SIG-M5 treated with dmso at 0.1 percent for 504 hours (cell line): ENCODE data around the gene ENTPD7.
A peak's percentile ranks its signal among the peaks of the same experiment; 100 is the strongest.

ENCODE experiments used
- DNase-seq: peaks from one replicate; lab custom pipeline; 2025; ENCODE audit not compliant: unreplicated experiment; lab: John Stamatoyannopoulos, UW

The ENTPD7 gene

GRCh38 chr10:99647601-99648151, 11.6 kb upstream of the ENTPD7 start:
- DNase-seq: no peak

- no peak for DNase-seq
These were observed 10.6 kb upstream of the ENTPD7 start for GRCh38 chr10:99648717-99649116.

DNA sequence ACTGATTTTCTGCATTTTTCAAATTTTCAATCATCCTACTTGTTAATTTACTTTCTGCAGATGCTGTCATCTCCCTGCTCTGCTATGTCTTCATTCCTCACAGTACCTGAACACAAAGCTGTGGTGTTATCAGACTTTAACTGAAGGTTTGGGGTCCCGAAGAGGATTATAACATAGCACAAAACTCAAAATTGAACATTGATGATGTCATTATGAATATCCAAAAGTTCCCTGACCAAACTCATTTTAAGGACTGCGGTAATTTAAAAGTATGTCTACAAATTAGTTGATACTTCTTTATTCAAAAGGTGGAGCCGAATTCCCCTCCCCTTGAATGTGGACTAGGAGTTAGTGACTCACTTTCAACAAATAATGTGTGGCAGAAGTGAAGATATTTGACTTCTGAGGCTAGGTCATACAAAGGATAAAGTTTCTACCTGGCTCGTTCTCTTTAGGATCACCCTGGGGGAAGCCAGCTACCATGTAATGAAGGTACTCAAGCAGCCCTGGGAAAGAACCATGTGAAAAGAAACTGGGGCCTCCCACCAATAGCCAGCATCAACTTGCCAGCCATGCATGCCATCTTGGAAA, 6.4 kb upstream of the ENTPD7 start:
- DNase-seq: no peak

GRCh38 chr10:99654390-99655175, 4.7 kb upstream of the ENTPD7 start:
- peak; percentile 51 for DNase-seq

DNA sequence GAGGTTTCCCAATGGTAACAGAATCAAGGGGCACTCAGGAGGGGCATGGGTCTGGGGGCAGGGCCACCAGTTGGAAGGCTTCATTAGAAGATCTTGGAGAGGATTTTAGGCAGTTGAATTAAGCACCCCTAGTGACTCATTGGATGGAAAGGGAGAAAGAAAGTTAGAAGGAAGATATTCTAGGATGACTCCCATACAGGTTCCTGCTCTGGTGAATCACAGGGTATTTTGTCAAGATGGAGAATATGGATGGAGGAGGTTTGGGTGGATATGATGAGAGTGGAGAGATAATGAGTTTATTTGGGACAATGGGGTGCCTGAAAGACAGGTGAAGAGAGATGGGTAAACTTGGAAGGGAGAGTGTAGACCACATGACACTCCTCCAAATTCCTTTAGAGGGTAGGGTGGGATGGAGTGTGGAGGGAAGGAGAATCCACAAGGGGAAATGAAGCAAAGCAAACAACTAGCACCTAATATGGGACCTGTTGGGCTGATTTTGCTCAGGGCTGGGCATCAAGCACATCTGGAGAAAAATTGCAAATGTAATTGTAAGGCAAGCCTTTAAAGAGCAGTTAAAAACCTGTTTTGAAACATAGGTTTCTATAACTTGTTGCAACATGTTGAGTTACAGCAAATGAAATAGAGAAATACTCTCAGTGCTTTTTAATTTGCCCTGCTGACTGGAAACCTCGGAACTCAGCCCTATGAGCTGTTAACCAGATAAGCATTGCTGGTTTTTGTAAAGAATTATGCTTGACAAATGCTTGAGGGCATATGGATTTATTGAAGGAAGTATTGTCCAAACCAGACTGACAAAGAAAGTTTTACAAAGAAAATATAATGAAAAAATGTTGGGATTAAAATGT, 2.9 kb upstream of the ENTPD7 start:
- DNase-seq: peak; percentile 66

- no peak for DNase-seq
These were observed 683 bp upstream of the ENTPD7 start for GRCh38 chr10:99658622-99659030.

DNA sequence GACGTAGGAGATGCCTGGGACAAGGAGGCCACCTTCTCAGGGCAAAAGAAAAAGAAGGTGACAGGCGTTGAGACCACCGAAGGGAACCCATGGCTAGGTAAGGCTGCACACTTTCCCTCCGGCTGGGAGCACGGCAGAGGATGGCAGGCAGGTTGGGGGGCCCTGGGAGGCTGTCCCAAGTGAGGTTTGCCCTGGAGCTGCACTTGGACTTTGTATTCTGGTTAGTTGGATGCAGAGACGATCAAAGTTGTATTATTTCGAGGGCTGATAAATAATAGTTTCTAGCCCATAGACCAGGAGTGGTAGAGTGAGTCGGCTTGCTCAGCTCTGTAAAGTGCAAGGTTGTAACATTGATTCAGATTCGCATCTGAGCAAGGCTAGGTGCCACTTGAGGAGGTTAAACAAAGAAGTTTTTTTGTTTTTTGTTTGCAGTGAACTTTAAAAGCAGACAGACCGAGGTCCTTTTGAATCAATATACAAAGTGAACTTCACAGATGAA, 608 bp downstream of the ENTPD7 start:
- no peak for DNase-seq

GRCh38 chr10:99660662-99661376, 1.5 kb downstream of the ENTPD7 start:
- no peak for DNase-seq

GRCh38 chr10:99661377-99661763, 2.1 kb downstream of the ENTPD7 start:
- DNase-seq: no peak

DNA sequence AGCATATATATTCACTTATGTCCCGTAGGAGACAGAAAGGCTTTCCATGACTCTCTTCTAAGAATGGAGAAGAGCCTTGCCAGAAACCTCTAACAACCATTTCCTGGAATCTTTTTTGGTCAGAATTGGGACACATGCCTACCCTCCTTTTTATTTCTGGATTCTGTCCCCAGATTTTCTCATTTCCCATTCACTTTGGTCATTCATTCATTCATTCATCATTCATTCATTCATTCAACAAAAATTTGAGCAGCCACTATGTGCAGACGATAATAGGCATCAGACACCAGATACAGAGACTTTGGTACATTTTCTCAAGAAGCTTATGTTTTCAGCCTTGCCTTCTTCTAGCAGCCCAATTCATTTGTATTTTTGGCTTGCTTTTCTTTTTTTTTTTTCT, 6.0 kb downstream of the ENTPD7 start:
- no peak for DNase-seq

- DNase-seq: no peak
These were observed 7.9 kb downstream of the ENTPD7 start for GRCh38 chr10:99667108-99667751.

- no peak for DNase-seq
These were observed 12.1 kb downstream of the ENTPD7 start for GRCh38 chr10:99671386-99671785.

- DNase-seq: no peak
These were observed 13.6 kb downstream of the ENTPD7 start for GRCh38 chr10:99672884-99673283.

GRCh38 chr10:99673492-99673891, 14.2 kb downstream of the ENTPD7 start:
- DNase-seq: no peak

GRCh38 chr10:99674762-99675161, 15.5 kb downstream of the ENTPD7 start:
- peak; percentile 47 for DNase-seq

- DNase-seq: no peak
These were observed 17.1 kb downstream of the ENTPD7 start for GRCh38 chr10:99676426-99676825.

GRCh38 chr10:99676895-99677294, 17.6 kb downstream of the ENTPD7 start:
- DNase-seq: no peak

- no peak for DNase-seq
These were observed 19.6 kb downstream of the ENTPD7 start for GRCh38 chr10:99678921-99679320.

DNA sequence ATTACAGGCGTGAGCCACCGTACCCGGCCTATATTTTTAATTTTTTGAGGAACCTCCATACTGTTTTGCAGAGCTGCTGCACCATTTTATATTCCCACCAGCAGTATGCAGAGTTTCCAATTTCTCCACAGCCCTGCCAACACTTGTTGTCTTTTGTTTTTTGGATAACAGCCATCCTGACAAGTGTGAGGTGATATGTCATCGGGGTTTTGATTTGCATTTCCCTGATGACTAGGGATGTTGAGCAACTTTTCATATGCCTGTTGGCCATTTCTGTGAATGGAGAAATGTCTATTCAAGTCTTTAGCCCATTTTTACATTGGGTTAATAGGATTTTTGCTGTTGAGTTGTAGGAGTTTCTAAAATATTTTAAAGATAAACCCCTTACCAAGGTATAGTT, 22.2 kb downstream of the ENTPD7 start:
- no peak for DNase-seq

DNA sequence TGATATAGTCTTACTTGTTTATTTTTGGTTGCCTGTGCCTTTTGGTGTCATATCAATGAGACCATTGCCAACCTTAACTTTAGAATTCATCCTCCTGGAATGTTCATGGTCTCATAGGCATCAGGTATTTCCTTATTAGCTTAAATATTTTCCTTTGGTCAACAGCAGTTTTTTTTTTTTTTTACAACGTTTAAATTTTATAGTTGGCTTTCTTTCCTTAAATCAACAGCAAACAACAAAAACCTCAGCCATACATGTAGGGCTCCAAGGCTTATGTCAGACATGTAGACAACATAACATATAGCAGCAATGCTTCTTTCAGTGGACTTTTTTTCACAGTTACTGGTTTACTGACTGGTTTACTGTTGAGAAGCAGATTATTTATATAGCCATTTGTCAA, 22.7 kb downstream of the ENTPD7 start:
- DNase-seq: no peak
